Renal cortex interstitium (tissue), 11 donors: ENCODE results near the gene CDC23. TPM values are rescaled to one million over a fixed set of nuclear protein-coding genes. Genes with fewer than 3 reads are reported as not detected.
A peak's percentile ranks its signal among the peaks of the same experiment; 100 is the strongest.
"Not testable (repeated sequence)": the region's sequence is repeated elsewhere in the genome, so short reads cannot be mapped to it uniquely, and the experiment has no call there.

Source experiments
- DNase-seq, 11 donors: peaks; one replicate each; pipeline ENCODE4 v3.0.0-alpha.2; 2013; ENCODE audit warnings: low read depth in 9 of 11, low spot score in 4 of 11; ENCODE audit errors: extremely low read depth in 1 of 11
- polyA plus RNA-seq, 3 donors: library from polyadenylated mRNA; unstranded; fragments of 120-200 nt; gene quantifications; one replicate each; pipeline ENCODE4 v1.2.1, GENCODE V29; 2013; ENCODE audit not compliant: insufficient read length in 3 of 3

Gene CDC23
- polyA plus RNA-seq, 3 donors: 54.6 to 66.7 (median 62.9) TPM

- DNase-seq: no peak
Observed at GRCh38 chr5:138170299-138170698, 42.8 kb downstream of the CDC23 start.

- DNase-seq: no peak
Observed at GRCh38 chr5:138169124-138169523, 44.0 kb downstream of the CDC23 start.

GRCh38 chr5:138163721-138164120 is 49.4 kb downstream of the CDC23 start:
- no peak for DNase-seq

GRCh38 chr5:138160706-138161105 is 52.4 kb downstream of the CDC23 start:
- no peak for DNase-seq

- no peak for DNase-seq
Observed at GRCh38 chr5:138159666-138160065, 53.5 kb downstream of the CDC23 start.

GRCh38 chr5:138157626-138158025 is 55.5 kb downstream of the CDC23 start:
- no peak for DNase-seq

- not testable (repeated sequence) for DNase-seq
Observed at GRCh38 chr5:138155977-138156376, 57.1 kb downstream of the CDC23 start.

GRCh38 chr5:138149530-138149929 is 63.6 kb downstream of the CDC23 start:
- DNase-seq: peak in 1 of 11 donors; percentile 2

GRCh38 chr5:138148811-138149210 is 64.3 kb downstream of the CDC23 start:
- no peak for DNase-seq

- not testable (repeated sequence) for DNase-seq
Observed at GRCh38 chr5:138143578-138143977, 69.5 kb downstream of the CDC23 start.

- DNase-seq: no peak
Observed at GRCh38 chr5:138141734-138142133, 71.4 kb downstream of the CDC23 start.

- DNase-seq: no peak
Observed at GRCh38 chr5:138140268-138140667, 72.9 kb downstream of the CDC23 start.

GRCh38 chr5:138139781-138140090 is 73.4 kb downstream of the CDC23 start:
- DNase-seq: no peak

- DNase-seq: peak; percentile 50 to 77 (median 70)
Observed at GRCh38 chr5:138138949-138139780, 74.0 kb downstream of the CDC23 start, which contains the start of gene NME5. TSS of gene NME5 (minus strand) at chr5:138139428. CDS start at chr5:138138780, 648 bp downstream.

Other genes with a start within 250 kb of the CDC23 start
- 10 to 100 TPM; 48.3 to 55.1 (median 54.0) TPM for gene FAM13B, start 180.2 kb downstream of the CDC23 start, polyA plus RNA-seq
- under 1 TPM in 2 of 3 donors, not detected in 1; 0.19 to 0.26 TPM for gene WNT8A, start 129.3 kb downstream of the CDC23 start, polyA plus RNA-seq
- gene NME5, start 73.9 kb downstream of the CDC23 start, polyA plus RNA-seq: 10 to 100 TPM; 17.6 to 26.4 (median 26.3) TPM
- gene BRD8, start 34.7 kb downstream of the CDC23 start, polyA plus RNA-seq: 100 to 1,000 TPM; 116 to 184 (median 141) TPM
- gene KIF20A, start 34.2 kb downstream of the CDC23 start, polyA plus RNA-seq: 10 to 100 TPM; 33.1 to 53.9 (median 49.9) TPM
- gene GFRA3, start 61.3 kb upstream of the CDC23 start, polyA plus RNA-seq: 1 to 10 TPM; 3.0 to 4.4 (median 3.4) TPM
- gene CDC25C, start 118.5 kb upstream of the CDC23 start, polyA plus RNA-seq: 1 to 10 TPM; 8.4 to 8.9 (median 8.8) TPM
- gene FAM53C, start 124.9 kb upstream of the CDC23 start, polyA plus RNA-seq: 10 to 100 TPM; 32.3 to 36.4 (median 32.8) TPM
- gene KDM3B, start 139.4 kb upstream of the CDC23 start, polyA plus RNA-seq: 100 to 1,000 TPM in 1 of 3 donors, 10 to 100 TPM in 2; 92.1 to 103 (median 94.4) TPM
- 10 to 100 TPM; 10.1 to 13.3 (median 13.0) TPM for gene REEP2, start 225.7 kb upstream of the CDC23 start, polyA plus RNA-seq